H1 (cell line): ENCODE measurements around the gene TRMT2B. TPM values are rescaled to one million over a fixed set of nuclear protein-coding genes. Genes with fewer than 3 reads are reported as not detected.
A peak's percentile ranks its signal among the peaks of the same experiment; 100 is the strongest.

Experiments used
- CTCF ChIA-PET: fragments of 300-600 bp; sonication (Branson Sonifier 250); formaldehyde crosslinking; loops from one replicate; lab custom pipeline; 2021; ENCODE audit not compliant: partially characterized antibody; lab: Charles Lee
- POLR2A ChIA-PET: fragments of 300-600 bp; sonication (Branson Sonifier 250); formaldehyde crosslinking; loops from one replicate; lab custom pipeline; 2021; ENCODE audit warnings: inconsistent platforms; ENCODE audit not compliant: partially characterized antibody; lab: Charles Lee
- DNase-seq, 2 experiments: peaks; one replicate each; pipeline versions ENCODE4 v3.0.0 to v3.0.0-alpha.2; 2010 to 2022; ENCODE audit warnings: low spot score in 2 of 2, low read depth in 1 of 2, mixed read lengths in 1 of 2
- FAIRE-seq: peaks from 2 replicates; lab custom pipeline; 2011; peaks lifted over from hg19 to GRCh38; lab: Jason Lieb, UNC
- H2AFZ ChIP-seq: 2 replicates; pipeline ENCODE4 v1.8.1; 2012; ENCODE audit warnings: low read length, inconsistent platforms
- H2AK5ac ChIP-seq: 2 replicates; pipeline ENCODE4 v1.6.1; 2013; ENCODE audit warnings: low read depth, low read length
- H2BK120ac ChIP-seq: replicated peaks from 2 replicates; pipeline ENCODE3; 2013; ENCODE audit warnings: low read depth, low read length, inconsistent platforms
- H2BK12ac ChIP-seq: 2 replicates; pipeline ENCODE4 v1.6.1; 2013; ENCODE audit warnings: low read depth, low read length
- H2BK15ac ChIP-seq: 2 replicates; pipeline ENCODE4 v1.6.1; 2013; ENCODE audit warnings: low read length
- H2BK20ac ChIP-seq: 2 replicates; pipeline ENCODE4 v1.6.1; 2013; ENCODE audit warnings: low read length
- H2BK5ac ChIP-seq: 2 replicates; pipeline ENCODE4 v1.6.1; 2013; ENCODE audit warnings: low read depth, low read length
- H3K14ac ChIP-seq: 2 replicates; pipeline ENCODE4 v1.6.1; 2013; ENCODE audit warnings: inconsistent platforms; ENCODE audit not compliant: insufficient read length
- H3K18ac ChIP-seq: 2 replicates; pipeline ENCODE4 v1.6.1; 2013; ENCODE audit warnings: low read length; ENCODE audit errors: extremely low read depth
- H3K23ac ChIP-seq: 2 replicates; pipeline ENCODE4 v1.6.1; 2013; ENCODE audit warnings: inconsistent platforms; ENCODE audit not compliant: insufficient read length
- H3K23me2 ChIP-seq: 2 replicates; pipeline ENCODE4 v1.6.1; 2013; ENCODE audit warnings: low read depth, low read length
- H3K27ac ChIP-seq: 2 replicates; pipeline ENCODE4 v1.6.1; 2011; ENCODE audit warnings: low read depth, low read length, inconsistent platforms
- H3K27me3 ChIP-seq, 4 experiments: replicated peaks in 1 of 4; 1 replicate in 1 of 4; 2 replicates in 3 of 4; pipeline versions ENCODE4 v1.6.1 to v1.8.1; 2011 to 2013; ENCODE audit warnings: low read length in 3 of 4, mild to moderate bottlenecking in 3 of 4, inconsistent platforms in 2 of 4, mixed read lengths in 2 of 4, moderate library complexity in 1 of 4; ENCODE audit not compliant: control insufficient read depth in 3 of 4, insufficient read depth in 3 of 4; ENCODE audit errors: extremely low read depth in 1 of 4
- H3K36me3 ChIP-seq, 4 experiments: 2 replicates each; pipeline versions ENCODE4 v1.6.1 to v1.8.1; 2011 to 2013; ENCODE audit warnings: mild to moderate bottlenecking in 4 of 4, low read length in 3 of 4, moderate library complexity in 2 of 4, control low read depth in 1 of 4, inconsistent platforms in 1 of 4; ENCODE audit not compliant: insufficient read depth in 4 of 4, control insufficient read depth in 2 of 4
- H3K4ac ChIP-seq: replicated peaks from 2 replicates; pipeline ENCODE3; 2013; ENCODE audit warnings: low read length, low read depth, mixed read lengths, inconsistent platforms; ENCODE audit not compliant: insufficient read length
- H3K4me1 ChIP-seq, 4 experiments: replicated peaks in 1 of 4; 1 replicate in 1 of 4; 2 replicates in 3 of 4; pipeline versions ENCODE4 v1.6.1 to v1.8.1; 2011 to 2013; ENCODE audit warnings: low read length in 3 of 4, inconsistent platforms in 2 of 4, mixed read lengths in 1 of 4; ENCODE audit not compliant: insufficient read depth in 4 of 4, control insufficient read depth in 3 of 4
- H3K4me2 ChIP-seq, 2 experiments: 2 replicates each; pipeline versions ENCODE4 v1.6.1 to v1.8.1; 2011 to 2013; ENCODE audit warnings: low read depth in 2 of 2, low read length in 2 of 2, control low read depth in 1 of 2, inconsistent platforms in 1 of 2, mild to moderate bottlenecking in 1 of 2; ENCODE audit not compliant: insufficient read depth in 1 of 2
- H3K4me3 ChIP-seq, 4 experiments: fragments of 200-600, 300-600 bp in 1 of 4; sonication (generic), shearing (Covaris generic), sonication (Bioruptor Twin) in 1 of 4; 2 replicates each; pipeline versions ENCODE4 v1.5.1 to v1.8.1; 2011 to 2016; ENCODE audit warnings: low read length in 4 of 4, low read depth in 3 of 4, control low read depth in 2 of 4, inconsistent platforms in 2 of 4, mild to moderate bottlenecking in 2 of 4, mixed read lengths in 1 of 4, moderate library complexity in 1 of 4; ENCODE audit not compliant: insufficient read depth in 2 of 4; ENCODE audit errors: extremely low read depth in 1 of 4
- H3K56ac ChIP-seq: replicated peaks from 2 replicates; pipeline ENCODE3; 2013; ENCODE audit warnings: low read depth, mild to moderate bottlenecking, mixed read lengths, low read length, inconsistent platforms; ENCODE audit not compliant: insufficient read length
- H3K79me1 ChIP-seq: 2 replicates; pipeline ENCODE4 v1.6.1; 2013; ENCODE audit warnings: low read depth, low read length, control low read depth
- H3K79me2 ChIP-seq, 2 experiments: 2 replicates each; pipeline versions ENCODE4 v1.6.1 to v1.8.1; 2012 to 2013; ENCODE audit warnings: low read length in 2 of 2, mild to moderate bottlenecking in 2 of 2, inconsistent platforms in 1 of 2; ENCODE audit not compliant: insufficient read depth in 2 of 2, control insufficient read depth in 1 of 2
- H3K9ac ChIP-seq, 4 experiments: replicated peaks in 1 of 4; 1 replicate in 1 of 4; 2 replicates in 3 of 4; pipeline versions ENCODE4 v1.6.1 to v1.8.1; 2011 to 2013; ENCODE audit warnings: low read depth in 3 of 4, low read length in 3 of 4, control low read depth in 2 of 4, mild to moderate bottlenecking in 2 of 4, moderate library complexity in 2 of 4, inconsistent platforms in 1 of 4; ENCODE audit errors: extremely low read depth in 1 of 4
- H3K9me3 ChIP-seq, 2 experiments: 2 replicates each; pipeline versions ENCODE4 v1.6.1 to v1.8.1; 2012 to 2013; ENCODE audit warnings: mild to moderate bottlenecking in 2 of 2, moderate library complexity in 2 of 2, control low read depth in 1 of 2, inconsistent platforms in 1 of 2, low read depth in 1 of 2, low read length in 1 of 2, mixed read lengths in 1 of 2; ENCODE audit not compliant: insufficient read depth in 2 of 2
- H4K20me1 ChIP-seq, 2 experiments: replicated peaks in 1 of 2; 2 replicates each; pipeline versions ENCODE3 to v1.8.1; 2011 to 2013; ENCODE audit warnings: inconsistent platforms in 2 of 2, low read length in 2 of 2, mild to moderate bottlenecking in 1 of 2; ENCODE audit not compliant: insufficient read depth in 2 of 2, control insufficient read depth in 1 of 2
- H4K5ac ChIP-seq: 2 replicates; pipeline ENCODE4 v1.6.1; 2013; ENCODE audit warnings: low read length, low read depth, mixed read lengths, inconsistent platforms; ENCODE audit not compliant: insufficient read length
- H4K8ac ChIP-seq: 2 replicates; pipeline ENCODE4 v1.8.0; 2013; ENCODE audit warnings: mild to moderate bottlenecking, moderate library complexity, low read length, inconsistent platforms; ENCODE audit not compliant: insufficient read depth; ENCODE audit errors: extremely low read depth
- H4K91ac ChIP-seq: replicated peaks from 2 replicates; pipeline ENCODE3; 2013; ENCODE audit warnings: low read length, mixed read lengths, inconsistent platforms; ENCODE audit not compliant: insufficient read length
- ATF2 ChIP-seq: IDR thresholded peaks from 2 replicates; pipeline ENCODE4 v1.6.1; 2012; ENCODE audit warnings: low read length, inconsistent platforms
- BRCA1 ChIP-seq: IDR thresholded peaks from 2 replicates; pipeline ENCODE4 v1.6.1; 2012; ENCODE audit warnings: low read depth, low read length, improper control_type of control experiment
- EP300 ChIP-seq, 2 experiments: IDR thresholded peaks; 1 replicate in 1 of 2; 2 replicates in 1 of 2; pipeline ENCODE4 v1.6.1; 2011 to 2012; ENCODE audit warnings: low read depth in 2 of 2, low read length in 2 of 2, mild to moderate bottlenecking in 2 of 2, borderline replicate concordance in 1 of 2, inconsistent platforms in 1 of 2, moderate library complexity in 1 of 2
- GABPA ChIP-seq: IDR thresholded peaks from 2 replicates; pipeline ENCODE4 v1.6.1; 2011; ENCODE audit warnings: mild to moderate bottlenecking, low read length, moderate library complexity, borderline replicate concordance; ENCODE audit not compliant: insufficient read depth
- NRF1 ChIP-seq: IDR thresholded peaks from 2 replicates; pipeline ENCODE4 v1.6.1; 2011; ENCODE audit warnings: mild to moderate bottlenecking, low read depth, low read length, improper control_type of control experiment
- TEAD4 ChIP-seq: IDR thresholded peaks from 2 replicates; pipeline ENCODE4 v1.6.1; 2012; ENCODE audit warnings: low read depth, low read length, inconsistent platforms, mixed read lengths
- USF2 ChIP-seq: IDR thresholded peaks from 2 replicates; pipeline ENCODE4 v1.6.1; 2011; ENCODE audit warnings: low read length, improper control_type of control experiment
- WGBS, 2 experiments: shearing (Covaris generic) in 1 of 2; methylation state at CpG; one replicate each; pipeline versions ENCODE4 v1.1.6 to v1.1.7; 2013 to 2015; ENCODE audit warnings: low lambda C conversion rate in 2 of 2, mixed read lengths in 2 of 2, inconsistent platforms in 1 of 2, low coverage in 1 of 2, missing lambda C conversion rate in 1 of 2; ENCODE audit not compliant: insufficient replicate concordance in 2 of 2, insufficient coverage in 1 of 2, insufficient read length in 1 of 2; ENCODE audit errors: extremely low coverage in 1 of 2, missing lambda C conversion rate in 1 of 2; 5-methylcytosine and 5-hydroxymethylcytosine counted together
- polyA plus RNA-seq, 7 experiments: library from polyadenylated mRNA; depleted of rRNA in 3 of 7; stranded (reverse) in 5 of 7; unstranded in 2 of 7; fragments of >200 nt in 5 of 7; fragments of 200-250 nt in 2 of 7; gene quantifications; 1 replicate in 5 of 7; 2 replicates in 1 of 7; 4 replicates in 1 of 7; pipeline versions ENCODE4 v1.2.1 to v1.2.3, GENCODE V29; 2011 to 2013; ENCODE audit warnings: missing spikeins in 2 of 7, mixed read lengths in 2 of 7
- total RNA-seq: library from RNA; stranded (reverse); fragmentation: NEBNext Ultra II Directional; extraction: Animal tissue kit (Norgen Biotek cat#: 25700); gene quantifications from 2 replicates; pipeline ENCODE4 v1.2.1, GENCODE V29; 2021

The TRMT2B gene
- total and polyA plus RNA-seq, 2 of the 8 experiments (the other 6 are each of a cell fraction or from before 2014, with no cell fraction given), result 12.1 to 12.4 TPM

- Histone ChIP-seq H2BK12ac (no peak overlapping the region), H2BK15ac (no peak overlapping the region), H3K27me3 (peaks cover 0 to 2% (median 1%) of the 10 kb centered on the region in 4 experiments; a peak in 3 of 7 replicates), H3K27ac (no peak overlapping the region), H4K8ac (no peak overlapping the region), H2AFZ (no peak overlapping the region; the same call in 1 of the 2 replicates), H2AK5ac (no peak overlapping the region), H3K9ac (no peak overlapping the region; a peak in 1 of 7 replicates), H2BK120ac (no peak overlapping the region), H3K23me2 (0 out of 2 replicates have a peak, but pooled peaks cover 8% of the 10 kb centered on the region), H4K20me1 (no peaks in the 10 kb centered on the region), H3K36me3 (no peaks in the 10 kb centered on the region), H3K23ac (no peak overlapping the region), H3K79me1 (no peaks in the 10 kb centered on the region), H3K4me1 (peaks cover 0 to 2% (median 0%) of the 10 kb centered on the region in 4 experiments; a peak in 1 of 7 replicates), H3K4me2 (peak overlapping the region; percentile 79 to 88), H3K18ac (no peak overlapping the region), H3K4ac (no peak overlapping the region), H4K5ac (no peak overlapping the region), H2BK5ac (no peak overlapping the region), H3K4me3 (peak overlapping the region; percentile 72 to 95 (median 78); a peak in 5 of 8 replicates), H3K9me3 (no peaks in the 10 kb centered on the region), H4K91ac (no peak overlapping the region), H3K14ac (no peak overlapping the region), H2BK20ac (no peak overlapping the region), H3K79me2 (no peaks in the 10 kb centered on the region), H3K56ac (no peak overlapping the region)
- ChIA-PET CTCF (no interaction called here), POLR2A (interaction anchor here (0.6 to 1.4 kb wide), 2 partner anchors 12 to 45 kb away, joined by 7 read pairs; no protein-coding TSS in a partner anchor)
- TF ChIP-seq BRCA1 (no peak), USF2 (no peak), TEAD4 (no peak), GABPA (no peak), EP300 (IDR thresholded peaks at IDR 0.05; ENCODE audit: borderline replicate concordance in 1 of 2, low read depth in 2 of 2, low read length in 2 of 2) (no peak), NRF1 (no peak), ATF2 (no peak)
- DNase-seq (no peak), FAIRE-seq (no peak)
- WGBS, 2 experiments, result 36% methylated on average over 2 of the region's 8 CpGs; no CpG with 5 or more reads in 1 of the 2 experiments
Measured at GRCh38 chrX:101079736-101080270, 27.9 kb upstream of the TRMT2B start.
